Stimulated activated CD4-positive, alpha-beta T cell treated with anti-CD3 and anti-CD28 coated beads, Interleukin-1b, Interleukin-23, amount 100 ng/mL, for 24 hours (primary cell): Measurements from ENCODE around the gene SEC14L1.
"Not testable (repeated sequence)": the region's sequence is repeated elsewhere in the genome, so short reads cannot be mapped to it uniquely, and the experiment has no call there.

ENCODE experiments used
- DNase-seq, 4 experiments: peaks; one replicate each; pipeline ENCODE4 v3.0.0-alpha.2; 2020; ENCODE audit warnings: low read depth in 4 of 4, low spot score in 1 of 4

SEC14L1 gene

GRCh38 chr17:77231076-77231871 is 90.5 kb downstream of the SEC14L1 start:
- DNase-seq: no peak

- DNase-seq: no peak
Observed at GRCh38 chr17:77233127-77233526, 92.4 kb downstream of the SEC14L1 start.

DNA sequence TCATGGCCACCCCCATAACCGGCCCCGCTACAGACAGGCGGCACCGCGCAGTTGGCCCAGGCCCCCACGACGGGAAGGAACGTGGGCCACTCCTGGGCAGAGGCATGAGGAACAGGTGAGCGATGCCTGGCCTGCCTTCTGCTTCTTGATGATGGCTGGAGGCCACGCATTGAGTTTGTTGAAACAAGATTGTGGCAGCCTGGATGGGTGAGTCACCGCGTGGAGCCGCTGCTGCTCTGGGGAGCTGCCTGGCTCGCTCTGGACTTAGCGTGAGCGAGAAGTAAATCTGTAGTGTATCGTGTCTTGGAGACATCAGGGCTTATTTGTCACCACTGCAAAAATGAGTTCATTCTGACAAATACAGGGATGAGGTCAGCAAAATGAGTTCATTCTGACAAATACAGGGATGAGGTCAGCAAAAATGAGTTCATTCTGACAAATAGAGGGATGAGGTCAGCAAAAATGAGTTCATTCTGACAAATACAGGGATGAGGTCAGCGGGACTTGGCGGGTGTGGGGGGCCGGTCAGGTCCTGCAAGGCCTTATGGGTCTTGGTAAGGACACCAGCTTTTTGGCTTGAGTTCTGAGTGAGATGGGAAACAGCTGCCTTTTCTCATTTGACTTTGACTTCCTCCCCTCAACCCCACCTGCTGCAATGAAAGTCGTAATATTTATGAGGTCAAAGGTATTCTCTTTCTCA is 93.0 kb downstream of the SEC14L1 start:
- DNase-seq: no peak

- no peak for DNase-seq
Observed at GRCh38 chr17:77234695-77235094, 93.9 kb downstream of the SEC14L1 start.

DNA sequence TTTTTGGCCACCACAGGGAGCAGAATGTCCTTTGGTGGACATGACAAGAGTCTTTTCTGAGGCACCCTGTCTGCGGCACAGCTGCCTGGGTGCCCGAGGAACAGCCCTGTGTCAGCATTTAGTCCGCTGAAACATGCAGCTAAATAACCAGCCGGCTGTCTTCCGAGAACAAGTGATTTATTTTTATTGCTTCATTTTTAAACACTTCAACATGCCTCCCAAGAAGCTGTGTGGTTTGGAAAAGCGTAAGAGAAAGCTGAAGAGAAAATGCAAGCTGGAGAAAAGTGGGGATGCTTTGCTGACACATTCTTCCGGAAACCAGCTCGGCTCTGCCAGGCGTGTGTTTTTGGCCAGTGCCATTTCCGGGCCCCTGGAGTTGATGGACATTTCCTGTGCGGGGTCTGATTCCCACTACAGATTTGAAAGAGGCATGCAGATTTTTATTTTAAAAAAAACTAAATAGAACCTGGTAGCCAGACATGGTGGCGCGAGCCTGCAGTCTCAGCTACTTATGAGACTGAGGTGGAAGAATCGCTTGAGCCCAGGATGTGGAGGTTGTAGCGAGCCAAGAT is 94.7 kb downstream of the SEC14L1 start:
- DNase-seq: no peak

DNA sequence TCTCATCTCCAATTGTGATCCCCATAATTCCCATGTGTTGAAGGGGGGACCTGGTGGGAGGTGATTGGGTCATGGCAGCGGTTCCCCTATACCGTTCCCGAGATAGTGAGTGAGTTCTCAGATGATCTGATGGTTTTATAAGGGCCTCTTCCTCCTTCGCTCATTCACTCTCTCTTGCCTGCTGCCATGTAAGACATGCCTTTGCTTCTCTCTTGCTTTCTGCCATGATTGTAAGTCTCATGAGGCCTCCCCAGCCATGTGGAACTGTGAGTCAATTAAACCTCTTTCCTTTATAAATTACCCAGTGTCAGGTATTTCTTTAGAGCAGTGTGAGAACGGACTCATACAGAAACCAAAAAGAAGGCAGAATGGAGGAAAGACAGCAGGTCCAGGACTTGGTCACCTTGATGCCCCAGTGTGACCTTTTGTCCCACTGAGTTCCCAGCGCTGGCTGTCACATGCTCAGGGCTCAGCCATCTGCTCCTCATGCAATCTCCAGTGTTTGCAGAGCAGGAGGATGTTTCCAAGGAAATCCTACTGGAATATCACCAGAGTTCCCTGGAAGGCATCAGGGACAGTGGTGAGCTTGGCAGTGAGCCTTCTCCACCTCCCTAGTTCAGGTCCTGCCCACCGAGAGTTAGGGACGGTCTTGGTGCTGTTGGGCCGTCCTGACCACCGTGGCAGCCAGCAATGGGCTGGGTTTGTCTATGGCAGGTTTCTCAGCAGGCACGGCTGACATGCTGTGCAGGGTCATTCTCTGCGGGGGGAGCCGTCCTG is 96.7 kb downstream of the SEC14L1 start:
- DNase-seq: no peak

- no peak for DNase-seq
Observed at GRCh38 chr17:77240976-77241375, 100.2 kb downstream of the SEC14L1 start.

GRCh38 chr17:77242118-77242851 is 101.5 kb downstream of the SEC14L1 start:
- no peak for DNase-seq

- no peak for DNase-seq
Observed at GRCh38 chr17:77245162-77245926, 104.6 kb downstream of the SEC14L1 start.

DNA sequence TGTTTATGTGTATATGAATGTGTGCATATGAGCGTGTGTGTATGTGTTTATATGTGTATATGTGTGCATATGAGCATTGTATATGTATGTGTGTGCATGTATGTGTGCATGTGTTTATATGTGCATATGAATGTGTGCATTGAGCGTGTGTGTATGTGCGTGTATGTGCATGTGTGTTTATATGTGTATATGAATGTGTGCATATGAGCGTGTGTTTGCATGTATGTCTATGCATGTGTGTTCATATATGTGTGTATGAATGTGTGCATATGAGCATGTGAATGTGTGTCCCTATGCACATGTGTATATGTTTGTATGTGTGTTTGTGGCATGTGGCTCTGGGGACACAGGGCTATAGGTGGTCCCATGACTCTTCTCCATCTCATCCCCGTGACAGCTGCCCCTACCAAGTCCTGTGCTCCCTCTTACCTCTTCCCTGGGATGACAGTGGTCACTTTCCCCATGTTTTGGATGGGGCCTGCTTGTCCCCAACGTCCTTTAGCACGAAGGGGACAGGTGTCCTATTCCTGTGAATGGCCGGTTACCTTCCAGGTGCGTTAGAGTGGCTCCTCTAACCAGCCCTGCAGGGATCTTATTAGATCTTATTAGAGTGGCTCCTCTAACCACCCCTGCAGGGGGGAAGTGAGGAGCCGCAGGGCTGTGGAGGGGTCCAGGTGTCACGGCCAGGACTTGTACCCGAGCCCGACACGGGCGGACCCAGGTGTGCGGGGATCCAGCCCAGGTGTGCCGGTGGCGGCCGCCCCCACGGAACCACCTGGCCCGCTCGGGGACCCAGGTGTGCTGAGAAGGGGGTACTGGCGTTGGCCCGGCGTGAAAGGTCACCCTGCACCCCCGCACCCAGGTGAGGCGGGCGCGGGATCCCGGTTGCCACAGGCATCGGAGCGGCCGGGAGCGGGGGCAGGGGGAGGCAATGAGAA is 105.6 kb downstream of the SEC14L1 start:
- no peak for DNase-seq

- peak; percentile 76 to 88 (median 81) for DNase-seq
Observed at GRCh38 chr17:77247048-77247541, 106.3 kb downstream of the SEC14L1 start.

DNA sequence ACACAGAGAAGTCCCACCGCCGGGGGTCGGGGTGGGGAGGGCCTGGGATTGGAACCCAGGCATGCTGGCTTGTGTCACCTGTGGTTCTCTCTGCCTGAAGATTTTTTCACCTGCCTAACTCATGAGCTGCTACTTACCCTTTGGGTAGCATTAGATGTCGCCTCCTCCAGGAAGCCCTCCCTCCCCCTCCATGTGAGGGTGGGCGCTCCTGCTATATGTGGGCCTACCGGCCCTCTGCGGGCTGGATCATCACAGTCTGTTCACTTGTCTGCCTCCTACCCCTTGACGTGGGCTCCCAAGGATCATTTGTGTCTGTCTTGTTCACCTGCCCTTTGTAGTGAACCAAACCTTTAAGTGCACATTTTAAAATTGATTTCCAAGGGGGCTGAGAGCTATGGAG is 106.8 kb downstream of the SEC14L1 start:
- no peak for DNase-seq

- DNase-seq: no peak
Observed at GRCh38 chr17:77248216-77249114, 107.7 kb downstream of the SEC14L1 start.

GRCh38 chr17:77251622-77252183 is 110.9 kb downstream of the SEC14L1 start:
- no peak for DNase-seq

DNA sequence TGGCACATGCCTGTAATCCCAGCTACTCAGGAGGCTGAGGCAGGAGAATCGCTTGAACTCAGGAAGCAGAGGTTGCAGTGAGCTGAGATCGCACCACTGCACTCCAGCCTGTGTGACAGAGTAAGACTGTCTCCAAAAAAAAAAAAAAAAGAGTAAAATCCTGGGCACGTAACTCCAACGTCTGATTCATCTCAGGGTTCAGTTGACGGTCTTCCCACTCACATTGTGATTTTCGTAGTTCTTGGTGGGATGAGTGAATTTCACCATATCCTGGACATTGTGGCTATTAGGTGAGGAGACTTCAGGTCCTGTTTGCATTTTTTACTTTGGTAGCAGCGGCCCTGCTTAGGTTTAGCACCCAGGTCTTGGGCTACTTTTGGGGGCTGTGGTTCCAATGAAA is 111.5 kb downstream of the SEC14L1 start:
- not testable (repeated sequence) for DNase-seq

DNA sequence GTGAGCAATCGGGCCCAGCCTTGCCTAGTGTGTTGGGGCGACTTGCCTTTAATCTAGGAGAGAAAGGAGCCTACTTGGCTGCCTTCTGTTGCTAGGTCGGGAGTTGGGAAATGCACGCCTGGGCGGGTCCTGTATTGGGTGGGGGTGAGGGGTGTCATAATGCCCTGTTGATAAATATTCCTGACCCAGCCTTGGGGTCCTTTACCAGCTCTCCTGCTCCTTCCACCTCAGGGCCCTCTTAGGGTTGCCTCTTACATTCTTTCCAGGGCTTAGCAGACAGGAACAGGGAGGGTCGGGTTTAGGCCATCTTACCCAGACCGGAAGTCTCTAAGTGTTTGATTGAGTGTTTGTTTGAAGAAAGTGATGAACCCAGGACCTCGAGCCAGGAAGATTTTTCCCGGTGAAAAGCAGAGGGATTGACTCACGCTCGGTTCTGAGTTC is 112.9 kb downstream of the SEC14L1 start:
- DNase-seq: no peak
